NCI-H2196 (cell line): ENCODE results near the gene HARS1.
"Not testable (repeated sequence)": the region's sequence is repeated elsewhere in the genome, so short reads cannot be mapped to it uniquely, and the experiment has no call there.

Experiments used
- DNase-seq: peaks from one replicate; lab custom pipeline; 2025; ENCODE audit not compliant: unreplicated experiment; lab: John Stamatoyannopoulos, UW

The HARS1 gene

DNA sequence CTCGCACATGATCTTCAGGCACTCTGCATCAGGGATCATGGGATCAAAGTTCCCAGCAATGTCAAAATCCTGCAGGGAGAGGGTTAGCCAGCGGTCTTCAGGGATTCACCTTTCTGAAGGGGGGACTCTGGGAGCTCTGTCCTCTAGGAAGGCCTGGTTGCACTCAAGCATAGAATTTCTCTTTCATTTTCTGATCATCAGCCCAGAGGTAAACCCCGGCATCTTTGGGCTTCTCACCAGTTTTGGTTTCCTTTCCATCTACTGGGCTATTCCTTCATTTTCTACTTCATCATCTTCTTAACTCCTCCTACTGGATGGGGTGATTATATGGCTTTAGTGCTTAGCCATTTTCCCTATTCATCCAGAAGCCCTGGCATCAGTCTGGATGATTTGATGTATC, 13.2 kb downstream of the HARS1 start:
- no peak for DNase-seq

DNA sequence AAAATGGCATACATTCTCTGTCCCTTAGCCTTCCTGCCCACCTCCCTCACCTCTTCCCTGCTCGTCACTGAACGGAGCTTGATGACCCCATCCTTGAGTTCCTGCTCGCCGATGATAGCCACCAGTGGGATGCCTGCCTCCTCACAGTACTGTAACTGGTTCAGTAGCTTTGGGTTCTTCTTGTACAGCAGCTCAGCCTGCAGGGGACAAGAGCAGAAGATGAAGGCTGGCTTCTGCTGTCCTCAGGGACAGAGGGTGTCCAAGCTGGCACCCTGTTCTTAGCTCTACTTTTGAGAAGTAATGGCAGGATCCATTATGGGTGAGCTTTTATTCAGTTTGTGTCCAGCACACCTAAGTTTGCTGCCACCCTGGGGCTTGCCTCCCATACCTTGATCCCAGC, 16.5 kb downstream of the HARS1 start:
- no peak for DNase-seq

DNA sequence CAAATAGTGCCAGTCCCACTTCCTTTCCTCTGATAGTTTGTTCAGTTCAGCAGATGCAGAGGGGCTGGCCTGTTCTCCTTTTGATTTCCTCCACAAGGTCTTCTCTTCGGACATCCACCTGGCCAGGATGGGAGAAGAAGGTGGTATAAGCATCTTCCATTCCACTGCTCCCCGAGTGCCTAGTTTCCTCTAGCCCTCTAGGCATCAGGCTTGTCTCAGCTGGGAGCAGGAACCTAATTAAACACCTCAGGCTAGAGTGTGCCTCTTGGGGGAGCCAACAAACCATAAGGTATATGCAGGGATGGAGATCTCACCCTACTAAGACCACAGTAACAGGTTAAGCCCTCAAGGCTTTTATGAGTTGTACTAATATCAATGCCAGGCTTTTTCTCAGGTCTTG, 17.0 kb downstream of the HARS1 start:
- no peak for DNase-seq

DNA sequence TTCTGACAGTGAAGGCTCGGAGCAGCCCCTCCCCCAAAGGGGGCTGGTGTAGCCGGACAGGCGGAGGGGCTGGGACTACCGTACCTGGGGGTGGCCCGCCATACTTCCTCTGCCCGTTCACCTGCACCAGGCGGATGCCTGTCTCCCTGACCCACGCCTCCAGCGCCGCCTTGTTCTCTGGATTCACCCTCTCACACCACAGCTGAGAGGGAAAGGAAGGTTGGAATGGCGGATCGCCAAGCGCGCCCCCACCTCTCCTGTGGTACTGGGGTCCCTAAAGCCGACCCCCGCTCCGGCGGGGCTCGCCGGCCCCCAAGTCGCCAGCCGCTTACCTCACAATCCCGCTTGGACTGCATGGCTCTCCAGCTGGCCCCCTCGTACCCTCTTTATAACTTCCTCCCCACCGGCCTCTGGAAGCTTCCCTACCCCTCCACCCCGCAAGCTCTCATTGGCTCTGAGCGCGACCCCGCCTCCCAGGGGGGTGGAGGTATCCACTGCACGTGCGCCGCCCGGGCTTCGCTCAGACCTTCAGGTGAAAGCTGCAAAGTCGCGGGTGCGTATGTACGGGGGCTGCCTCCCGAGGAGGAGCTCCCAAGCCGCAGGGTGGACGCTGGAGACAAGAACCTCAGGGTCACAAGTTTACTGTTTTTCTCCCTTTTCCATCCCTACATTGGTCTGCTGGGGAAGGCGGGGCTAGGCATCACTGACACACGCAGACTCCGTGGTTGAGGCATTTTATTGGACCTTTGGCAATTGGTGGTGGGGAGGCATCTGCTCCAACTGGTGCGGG, 17.8 kb downstream of the HARS1 start, which contains the start of gene DND1:
DND1 (minus strand) TSS at position 390 of the 790 bp plus-strand sequence; CDS start at position 356, 34 bp downstream.
- no peak for DNase-seq

DNA sequence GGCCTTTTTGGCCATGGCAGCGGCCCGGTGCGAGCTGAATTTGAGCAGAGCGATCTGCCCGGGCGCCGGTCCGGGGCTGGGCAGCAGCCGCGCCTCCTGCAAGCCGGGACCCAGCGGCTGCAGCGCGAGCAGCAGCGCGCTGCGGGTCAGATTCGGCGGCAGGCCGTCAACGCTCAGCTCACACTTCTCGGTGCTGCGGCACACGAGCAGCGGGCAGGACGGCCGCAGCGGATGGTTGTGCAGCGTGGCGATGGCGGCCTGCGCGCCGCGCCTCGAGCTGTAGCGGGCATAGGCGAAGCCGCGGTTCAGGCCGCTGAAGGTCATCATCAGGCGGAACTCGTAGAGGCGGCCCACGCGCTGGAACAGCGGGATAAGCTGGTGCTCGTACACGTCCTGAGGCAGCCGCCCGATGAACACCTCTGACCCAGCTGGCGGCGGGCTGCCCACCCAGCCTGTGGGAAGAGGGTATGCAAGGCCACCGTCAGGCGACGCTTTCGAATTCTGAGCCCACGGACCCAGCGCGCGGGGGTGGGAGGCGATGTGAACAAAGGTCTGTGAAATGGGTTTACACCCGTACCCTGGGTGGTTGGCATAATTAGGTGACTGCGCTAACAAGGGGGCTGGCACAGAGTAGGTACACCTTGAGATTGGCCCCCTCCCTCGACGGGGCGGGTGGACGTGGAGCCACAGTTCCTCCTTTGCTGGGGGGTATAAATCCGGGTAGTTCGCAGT, 18.5 kb downstream of the HARS1 start:
- DNase-seq = peak; percentile 37

DNA sequence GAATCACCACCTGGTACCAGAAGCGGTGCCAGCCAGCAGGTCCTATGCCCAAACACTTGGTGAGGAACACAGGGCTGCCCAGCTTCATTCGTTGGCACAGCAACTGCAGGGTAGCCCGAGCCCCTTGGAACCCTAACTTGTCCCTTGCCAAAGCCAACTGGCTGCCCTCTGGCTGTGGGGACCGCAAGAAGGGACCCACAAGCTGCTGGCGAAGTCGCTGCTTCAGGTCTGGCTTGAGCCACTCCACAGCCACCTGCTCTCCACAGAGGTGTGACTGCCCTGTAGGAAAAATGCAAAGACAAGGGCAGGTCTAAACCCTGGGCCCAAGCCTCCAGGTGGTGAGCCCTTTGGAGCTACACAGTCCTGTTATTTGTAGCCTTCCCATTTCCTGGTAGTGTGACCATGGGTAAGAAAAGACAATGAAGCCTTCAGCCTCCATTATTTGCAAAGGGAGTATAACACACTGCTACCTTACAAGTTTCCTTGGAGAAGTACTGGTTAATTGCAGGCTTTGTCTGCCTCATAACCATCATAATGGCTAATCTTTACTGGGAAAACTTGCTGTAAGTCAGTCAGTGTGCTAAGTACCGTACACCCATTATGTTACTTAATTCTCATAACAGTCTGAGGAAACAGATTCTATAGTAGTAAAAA, 19.6 kb downstream of the HARS1 start:
- DNase-seq = no peak

DNA sequence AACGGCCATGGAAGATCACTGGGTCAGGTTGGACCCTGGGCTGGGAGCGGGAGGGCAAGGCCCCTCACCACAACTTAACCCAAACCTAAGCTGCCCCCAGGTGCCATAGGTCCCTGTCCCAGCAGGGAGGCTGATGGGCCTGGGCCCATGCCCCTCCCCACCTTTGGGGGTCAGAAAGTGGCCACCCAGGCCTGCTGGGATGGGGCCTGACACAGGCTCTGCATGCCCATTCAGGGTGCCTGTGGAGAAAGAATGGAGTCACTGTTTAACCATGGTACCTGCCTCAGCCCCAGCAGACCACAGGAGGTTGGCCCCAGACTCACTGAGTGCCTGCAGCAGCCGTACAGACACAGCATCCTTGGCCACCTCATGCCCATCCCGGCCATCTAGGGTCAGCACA, 20.1 kb downstream of the HARS1 start:
- not testable (repeated sequence) for DNase-seq

DNA sequence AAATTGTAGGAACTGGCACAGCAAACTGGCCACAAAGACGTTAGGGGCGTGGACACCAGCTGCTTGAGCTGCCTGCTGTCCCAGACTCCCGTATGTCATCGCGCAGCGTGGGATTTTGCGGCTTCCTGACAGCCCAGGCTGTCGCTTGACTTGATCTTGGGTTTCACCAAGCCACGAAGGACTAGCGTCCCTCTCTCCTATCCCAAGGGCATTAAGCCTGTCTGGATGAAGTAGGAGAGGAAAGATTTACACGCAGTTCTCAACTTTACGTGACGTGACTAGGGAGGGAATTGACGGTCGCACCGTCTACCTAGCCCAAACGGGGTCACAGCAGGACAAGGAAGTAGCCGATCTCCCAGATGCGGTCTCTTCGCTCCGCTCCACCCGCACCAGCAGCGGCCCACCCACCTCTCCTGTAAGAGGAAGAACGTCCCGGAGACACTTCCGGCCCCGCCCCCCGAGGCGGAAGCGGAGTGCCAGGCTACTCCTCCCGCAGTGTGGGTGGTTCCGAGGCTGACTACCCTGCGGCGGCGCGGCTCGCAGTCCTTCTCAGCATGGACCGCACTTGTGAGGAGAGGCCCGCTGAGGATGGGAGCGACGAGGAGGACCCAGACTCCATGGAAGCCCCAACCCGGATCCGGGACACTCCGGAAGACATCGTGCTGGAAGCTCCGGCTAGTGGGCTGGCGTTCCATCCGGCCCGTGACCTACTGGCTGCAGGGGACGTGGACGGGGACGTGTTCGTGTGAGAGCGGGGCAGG, 26.6 kb downstream of the HARS1 start, which contains the start of gene WDR55:
WDR55 (plus strand) TSS at position 546 of the 761 bp plus-strand sequence; CDS start at position 555, 9 bp downstream.
- peak; percentile 87 for DNase-seq

DNA sequence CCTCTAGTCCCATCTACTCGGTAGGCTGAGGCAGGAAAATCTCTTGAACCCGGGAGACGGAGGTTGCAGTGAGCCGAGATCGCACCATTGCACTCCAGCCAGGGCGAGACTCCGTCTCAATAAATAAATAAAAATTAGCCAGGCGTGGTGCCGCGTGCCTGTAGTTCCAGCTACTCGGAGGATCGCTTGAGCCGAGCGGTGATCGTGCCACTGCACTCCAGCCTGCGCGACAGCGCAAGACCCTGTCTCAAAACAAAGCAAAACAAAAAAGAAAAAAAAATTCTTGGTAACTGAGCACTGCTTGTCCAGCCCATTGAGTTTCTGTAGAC, 27.2 kb downstream of the HARS1 start:
- no peak for DNase-seq

DNA sequence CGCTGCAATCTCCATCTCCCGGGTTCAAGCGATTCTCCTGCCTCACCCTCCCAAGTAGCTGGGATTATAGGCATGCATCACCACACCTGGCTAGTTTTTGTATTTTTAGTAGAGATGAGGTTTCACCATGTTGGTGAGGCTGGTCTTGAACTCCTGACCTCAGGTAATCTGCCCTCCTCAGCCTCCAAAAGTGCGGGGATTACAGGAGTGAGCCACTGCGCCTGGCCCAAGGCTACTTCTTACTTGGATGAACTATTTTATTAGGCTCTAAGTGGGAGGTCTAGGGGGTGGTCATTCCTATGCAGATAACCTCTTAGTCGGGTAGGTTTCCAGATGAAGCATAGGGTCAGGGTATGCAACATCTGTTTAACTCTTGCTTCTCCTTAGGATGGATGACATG, 30.8 kb downstream of the HARS1 start:
- DNase-seq = not testable (repeated sequence)

DNA sequence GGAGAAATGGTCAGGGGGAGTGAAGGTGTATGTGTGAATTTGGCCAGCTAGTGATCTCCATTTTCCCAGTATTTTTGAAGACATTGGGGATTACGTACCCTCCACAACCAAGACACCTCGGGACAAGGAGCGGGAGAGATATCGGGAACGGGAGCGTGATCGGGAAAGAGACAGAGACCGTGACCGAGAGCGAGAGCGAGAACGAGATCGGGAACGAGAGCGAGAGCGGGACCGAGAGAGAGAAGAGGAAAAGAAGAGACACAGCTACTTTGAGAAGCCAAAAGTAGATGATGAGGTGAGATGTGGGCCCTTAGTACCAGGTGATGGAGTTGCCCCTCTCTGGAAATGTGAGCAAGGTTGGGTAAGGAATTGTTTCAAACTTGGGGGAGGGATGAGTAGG, 32.3 kb downstream of the HARS1 start:
- DNase-seq = no peak

DNA sequence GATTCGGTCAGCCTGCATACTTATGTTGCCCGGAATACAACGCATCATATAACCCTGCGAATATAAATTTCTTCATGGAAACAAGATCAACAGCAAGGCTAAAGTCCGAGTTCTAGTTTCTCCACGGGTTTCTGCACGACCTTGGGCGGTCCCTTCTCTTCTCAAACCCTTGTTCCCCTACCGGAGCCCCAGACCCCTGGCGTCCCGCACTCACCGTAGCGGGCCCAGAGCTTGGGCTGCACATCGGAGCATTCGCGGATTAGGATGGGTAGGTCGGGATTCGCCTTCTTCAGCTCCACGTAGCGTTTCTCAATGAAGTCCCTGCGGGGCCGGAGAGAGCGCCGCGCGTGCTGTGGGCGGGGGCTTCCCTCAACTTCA, 44.1 kb downstream of the HARS1 start:
- DNase-seq = no peak

DNA sequence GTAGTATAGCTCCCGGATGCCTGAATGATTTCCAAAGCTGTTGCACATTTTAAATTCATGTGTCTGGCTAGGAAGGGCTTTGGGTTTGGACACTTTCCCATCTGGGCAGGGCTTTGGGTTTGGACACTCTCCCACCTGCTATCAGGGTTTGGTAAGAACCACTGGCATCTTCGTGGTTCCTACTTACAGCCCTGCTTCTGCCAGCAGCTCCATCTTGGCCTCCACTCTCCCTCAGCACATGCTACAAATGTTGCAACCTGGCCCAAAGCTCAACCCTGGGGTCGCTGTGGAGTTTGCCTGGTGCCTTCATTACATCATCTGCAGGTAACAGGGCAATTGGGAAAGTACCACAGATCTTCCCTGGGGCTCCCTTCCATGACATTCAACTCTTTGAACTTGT, 48.5 kb downstream of the HARS1 start:
- DNase-seq = no peak

DNA sequence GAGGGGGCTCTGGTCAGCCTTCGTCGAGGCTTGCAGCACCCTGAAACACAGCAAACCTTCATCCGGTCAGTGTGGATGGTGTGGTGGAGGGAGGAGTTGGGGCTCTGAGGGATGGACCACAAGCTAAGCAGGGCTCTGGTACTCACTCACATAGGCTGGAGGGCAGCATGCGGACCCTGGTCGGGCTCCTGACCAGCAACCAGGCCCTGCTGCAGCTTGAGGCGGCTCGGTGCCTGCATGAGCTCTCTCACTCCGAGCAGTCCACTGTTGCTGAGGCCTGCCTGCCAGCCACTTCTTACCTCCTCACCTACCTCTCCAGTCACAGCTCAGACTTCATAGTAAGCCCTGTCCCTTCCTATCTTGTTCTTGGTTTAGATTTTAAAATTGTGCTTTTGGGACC, 49.5 kb downstream of the HARS1 start:
- DNase-seq = no peak

DNA sequence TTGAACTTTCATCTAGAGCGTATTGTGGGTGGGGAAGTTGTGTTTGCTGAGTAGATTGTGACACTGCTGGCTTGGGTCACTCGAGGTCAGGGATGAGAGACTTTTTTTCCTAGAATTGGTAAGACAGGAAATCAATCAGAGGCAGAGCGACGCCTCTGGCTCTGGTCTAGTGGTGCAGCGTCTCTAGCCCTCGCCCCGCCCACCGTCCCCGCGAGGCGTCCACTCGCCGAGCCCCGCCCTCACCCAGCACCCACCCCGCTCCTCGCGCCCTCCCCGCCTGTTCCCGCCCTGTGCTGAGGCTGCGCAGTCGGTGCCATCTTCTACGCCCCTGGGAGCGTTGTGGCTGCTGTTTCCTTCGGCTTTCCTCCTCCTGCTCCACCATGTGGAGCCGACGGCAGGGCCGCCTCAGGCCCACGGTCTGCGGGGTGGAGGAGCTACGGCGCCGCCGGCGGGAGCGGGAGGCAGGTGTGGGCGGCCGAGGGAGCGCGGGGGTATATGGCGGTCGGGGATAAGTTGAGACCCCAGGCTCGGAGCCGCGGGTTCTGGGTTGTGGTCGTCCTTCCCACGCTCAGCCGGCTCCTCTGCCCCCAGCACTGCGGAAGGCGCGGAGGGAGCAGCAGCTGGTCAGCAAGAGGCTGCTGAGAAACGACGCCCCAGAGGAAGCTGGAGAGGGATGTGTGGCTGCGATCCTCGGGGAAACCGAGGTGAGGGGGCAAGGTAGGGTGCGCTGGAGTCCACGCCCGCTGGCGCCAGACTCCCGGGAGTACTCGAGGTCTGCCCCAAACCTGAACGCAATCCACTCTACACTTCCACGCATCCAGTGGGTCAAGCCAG, 51.8 kb downstream of the HARS1 start, which contains the start of gene TMCO6:
TMCO6 (plus strand) TSS at position 304 of the 834 bp plus-strand sequence; CDS start at position 381, 77 bp downstream.
- DNase-seq = peak; percentile 95

DNA sequence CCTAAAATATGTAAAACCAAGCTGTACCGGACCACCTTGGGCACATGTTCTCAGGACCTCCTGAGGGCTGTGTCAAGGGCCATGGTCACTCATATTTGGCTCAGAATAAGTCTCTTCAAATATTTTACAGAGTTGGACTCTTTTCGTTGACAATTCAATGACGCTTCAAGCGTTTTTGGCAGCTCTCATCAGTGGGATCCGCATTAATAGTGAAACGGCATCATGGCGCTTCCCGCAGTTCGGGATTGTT, 52.3 kb downstream of the HARS1 start:
- DNase-seq = not testable (repeated sequence)

DNA sequence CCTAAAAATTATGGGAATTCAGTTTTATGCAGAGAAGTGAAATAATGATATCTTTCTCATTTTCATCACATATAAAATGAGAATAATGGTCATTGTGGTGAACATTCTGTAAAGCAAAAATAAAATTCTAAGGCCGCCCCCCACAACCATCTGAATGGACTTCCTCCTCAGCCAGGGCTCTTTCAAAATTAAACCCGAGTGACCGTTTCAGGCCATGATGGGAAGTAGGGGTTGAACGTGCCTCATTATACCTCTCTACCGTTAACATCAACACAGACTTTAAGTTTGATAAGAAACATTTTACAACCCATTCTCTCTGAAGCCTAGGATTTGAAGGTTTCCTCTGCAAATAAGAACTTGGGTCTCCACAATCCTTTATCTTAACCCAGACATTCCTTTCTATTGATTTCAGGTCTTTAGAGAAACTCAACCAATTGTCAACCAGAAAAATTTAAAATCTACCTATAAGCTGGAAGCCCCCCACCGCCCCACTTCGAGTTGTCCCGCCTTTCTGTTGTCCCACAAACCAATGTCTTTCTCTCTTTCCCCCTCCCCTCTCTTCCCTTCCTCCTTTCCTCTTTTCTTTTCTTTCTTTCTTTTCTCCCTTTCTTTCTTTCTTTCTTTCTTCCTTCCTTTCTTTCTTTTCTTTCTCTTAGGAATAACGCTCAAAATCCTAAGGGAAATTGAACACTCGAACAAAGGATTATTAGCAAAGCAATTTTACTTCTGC, 53.6 kb downstream of the HARS1 start:
- no peak for DNase-seq

DNA sequence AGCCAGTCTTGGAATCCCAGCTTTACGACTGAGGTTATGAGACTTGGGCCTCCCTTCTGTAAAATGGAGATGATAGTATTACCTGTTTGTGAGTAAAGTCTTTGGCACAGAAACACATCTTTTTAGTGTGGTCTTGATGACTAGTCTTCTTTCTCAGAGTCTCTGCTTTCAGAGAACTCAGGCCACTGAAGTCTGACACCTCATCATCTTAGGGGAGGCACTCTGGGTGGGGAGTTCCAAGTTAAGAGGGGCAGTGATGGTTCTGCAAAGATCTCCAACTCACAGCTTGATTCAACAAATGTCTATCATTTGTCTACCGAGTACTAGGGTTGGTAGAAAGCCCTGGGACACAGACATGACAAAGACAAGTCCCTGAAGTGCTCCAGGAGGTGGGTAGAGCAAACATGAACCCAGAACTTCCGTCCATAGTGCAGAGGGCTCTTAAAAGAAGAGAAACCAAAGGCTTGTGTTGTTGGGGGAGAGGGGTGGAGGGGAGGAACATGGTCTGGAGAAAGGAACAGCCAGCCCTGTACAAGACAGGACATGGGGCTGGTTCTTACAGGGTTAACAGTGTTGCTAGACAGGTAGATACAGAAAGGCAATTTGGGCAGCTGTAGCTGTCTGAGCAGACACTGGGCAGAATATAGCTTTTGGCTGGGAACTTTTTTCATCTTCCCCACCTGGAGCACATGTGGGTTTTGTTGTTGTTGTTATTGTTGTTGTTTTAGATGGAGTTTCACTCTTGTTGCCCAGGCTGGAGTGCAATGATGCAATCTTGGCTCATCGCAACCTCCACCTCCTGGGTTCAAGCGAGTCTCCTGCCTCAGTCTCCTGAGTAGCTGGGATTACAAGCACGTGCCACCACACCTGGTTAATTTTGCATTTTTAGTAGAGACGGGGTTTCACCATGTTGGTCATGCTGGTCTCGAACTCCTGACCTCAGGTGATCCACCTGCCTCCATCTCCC, 55.6 kb downstream of the HARS1 start:
- no peak for DNase-seq

DNA sequence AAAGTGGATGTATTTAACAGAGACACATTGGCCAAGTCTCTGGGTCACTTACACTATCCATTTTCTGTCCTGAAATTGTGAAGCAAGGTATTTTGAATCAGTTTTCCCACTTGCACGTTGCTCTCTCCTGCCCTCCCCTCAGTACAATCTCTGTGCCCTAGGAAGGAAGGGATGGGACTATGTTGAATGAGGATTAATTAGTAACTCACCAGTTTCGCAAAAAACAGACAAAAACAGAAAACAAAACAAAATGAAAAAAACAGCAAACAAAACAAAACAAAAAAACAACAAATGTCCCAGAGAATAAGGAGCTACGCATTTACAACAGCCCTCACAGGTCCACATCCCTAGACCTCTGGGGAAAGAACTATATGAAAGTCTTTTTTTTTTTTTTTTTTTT, 57.1 kb downstream of the HARS1 start:
- DNase-seq = no peak
